NCI-H345 treated with DMSO at 0.1 percent for 48 hours (cell line): ENCODE data around the gene MZT2B.
A peak's percentile ranks its signal among the peaks of the same experiment; 100 is the strongest.
"Not testable (repeated sequence)": the region's sequence is repeated elsewhere in the genome, so short reads cannot be mapped to it uniquely, and the experiment has no call there.

ENCODE experiments used
- DNase-seq: peaks from one replicate; lab custom pipeline; 2025; ENCODE audit not compliant: unreplicated experiment; lab: John Stamatoyannopoulos, UW

The MZT2B gene

GRCh38 chr2:130202518-130202917 lies 20.5 kb downstream of the MZT2B start:
- DNase-seq = peak; percentile 15

- not testable (repeated sequence) for DNase-seq
Observed at GRCh38 chr2:130203150-130203549, 21.1 kb downstream of the MZT2B start.

- DNase-seq = not testable (repeated sequence)
Observed at GRCh38 chr2:130207051-130207450, 25.0 kb downstream of the MZT2B start.

DNA sequence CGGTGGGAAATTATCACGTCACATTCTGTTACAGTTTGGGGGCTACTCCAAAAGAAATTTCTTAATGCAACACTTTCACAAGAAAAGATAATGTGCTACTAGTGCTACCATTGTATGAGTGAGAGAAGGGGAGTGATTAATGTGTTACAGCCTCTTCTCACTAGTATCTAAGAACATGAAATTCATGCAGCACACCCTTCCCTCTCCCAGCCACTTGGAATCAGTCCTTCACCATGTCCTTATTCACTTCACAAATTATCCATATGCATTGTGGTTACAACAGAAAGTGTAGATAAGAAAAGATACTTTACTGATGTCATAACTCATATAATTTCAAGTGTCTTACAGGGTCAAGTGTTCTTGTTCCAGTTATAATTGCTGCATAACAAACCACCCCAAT lies 37.1 kb downstream of the MZT2B start:
- not testable (repeated sequence) for DNase-seq

- DNase-seq = not testable (repeated sequence)
Observed at GRCh38 chr2:130220505-130220904, 38.4 kb downstream of the MZT2B start.

- DNase-seq = not testable (repeated sequence)
Observed at GRCh38 chr2:130222523-130222922, 40.5 kb downstream of the MZT2B start.

DNA sequence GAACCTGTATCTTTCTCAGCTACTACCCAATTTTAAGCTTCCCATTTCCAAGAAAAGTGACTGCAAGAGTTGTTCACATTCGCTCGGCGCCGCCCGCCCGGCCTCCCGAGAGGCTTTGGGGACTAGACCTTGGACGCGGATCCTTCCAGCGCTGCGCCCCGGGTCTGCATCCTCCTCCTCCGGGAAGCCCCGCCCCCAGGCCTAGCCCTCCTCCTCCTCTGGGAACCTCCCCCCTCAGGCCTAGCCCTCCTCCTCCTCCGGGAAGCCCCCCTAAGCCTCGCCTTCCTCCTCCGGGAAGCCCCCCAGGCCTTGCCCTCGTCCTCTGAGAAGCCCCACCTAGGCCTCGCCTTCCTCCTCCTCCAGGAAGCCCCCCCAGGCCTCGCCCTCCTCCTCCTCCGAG lies 45.9 kb downstream of the MZT2B start:
- DNase-seq = not testable (repeated sequence)

DNA sequence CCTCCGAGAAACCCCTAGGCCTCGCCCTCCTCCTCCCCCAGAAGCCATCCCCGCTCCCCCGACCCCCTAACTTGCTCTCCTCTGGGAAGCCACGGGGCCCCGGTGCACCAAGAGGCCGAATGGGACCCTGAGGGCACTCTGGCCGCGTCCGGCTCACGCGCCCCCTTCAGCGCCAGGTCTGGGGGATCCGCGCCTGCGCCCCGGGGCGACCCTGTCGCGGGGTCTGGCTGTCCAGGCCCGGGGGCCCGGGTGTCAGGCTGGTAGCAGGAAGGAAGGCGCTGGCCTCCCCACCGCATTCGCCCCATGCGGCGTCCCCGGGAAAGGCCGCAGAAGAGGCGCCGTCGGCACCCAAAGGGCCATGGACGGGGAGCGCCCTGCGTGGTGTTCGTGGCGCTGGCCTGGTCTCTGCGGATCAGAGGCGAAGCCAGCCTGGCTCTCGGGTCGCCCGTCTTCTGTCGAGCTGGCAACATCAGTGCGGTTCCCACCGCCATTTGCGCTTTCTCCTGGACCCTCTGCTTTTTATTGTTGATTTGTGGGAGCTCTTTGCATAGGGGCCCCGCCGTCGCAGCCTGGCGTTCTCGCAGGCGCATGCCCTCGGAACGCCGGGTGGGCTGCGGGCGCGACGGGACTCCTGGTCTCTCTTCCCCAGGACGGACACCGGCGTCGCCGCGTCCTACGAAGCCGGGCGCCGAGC lies 46.6 kb downstream of the MZT2B start:
- DNase-seq = not testable (repeated sequence)

GRCh38 chr2:130229161-130229510 lies 47.1 kb downstream of the MZT2B start:
- DNase-seq = not testable (repeated sequence)

GRCh38 chr2:130230376-130230775 lies 48.3 kb downstream of the MZT2B start:
- DNase-seq = not testable (repeated sequence)

DNA sequence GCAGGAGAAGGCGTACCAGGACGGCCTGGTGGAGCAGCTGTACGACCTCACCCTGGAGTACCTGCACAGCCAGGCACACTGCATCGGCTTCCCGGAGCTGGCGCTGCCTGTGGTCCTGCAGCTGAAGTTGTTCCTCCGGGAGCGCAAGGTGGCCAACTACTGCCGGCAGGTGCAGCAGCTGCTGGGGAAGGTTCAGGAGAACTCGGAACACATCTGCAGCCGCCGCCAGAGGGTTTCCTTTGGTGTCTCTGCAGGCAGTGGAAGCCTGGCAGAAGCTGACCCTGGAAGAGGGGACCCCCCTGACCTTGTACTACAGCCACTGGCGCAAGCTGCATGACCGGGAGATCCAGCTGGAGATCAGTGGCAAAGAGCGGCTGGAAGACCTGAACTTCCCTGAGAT lies 48.8 kb downstream of the MZT2B start:
- not testable (repeated sequence) for DNase-seq

- no peak for DNase-seq
Observed at GRCh38 chr2:130231656-130232055, 49.6 kb downstream of the MZT2B start.

- not testable (repeated sequence) for DNase-seq
Observed at GRCh38 chr2:130233066-130233465, 51.0 kb downstream of the MZT2B start.

DNA sequence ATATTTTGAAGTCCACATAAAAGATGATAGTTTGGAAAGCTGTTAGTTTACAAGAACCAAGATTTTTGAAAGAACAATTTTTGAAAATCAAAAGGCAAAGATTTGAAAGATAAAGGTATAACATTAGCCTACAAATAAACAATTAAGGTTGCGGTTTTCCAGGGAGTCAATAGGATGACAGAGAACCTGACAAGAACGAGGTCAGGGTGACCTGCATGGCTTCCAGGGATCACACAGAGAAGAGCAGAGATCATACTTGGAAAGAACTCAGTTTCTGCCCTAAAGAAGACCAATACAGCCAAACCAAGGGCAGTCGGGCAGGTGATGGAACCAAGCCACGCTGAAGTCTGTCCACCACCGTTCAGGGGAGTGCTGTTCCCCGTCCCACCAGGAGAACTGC lies 57.5 kb downstream of the MZT2B start:
- not testable (repeated sequence) for DNase-seq
